ENCODE data around the gene SRSF7.
"Not testable (repeated sequence)": the region's sequence is repeated elsewhere in the genome, so short reads cannot be mapped to it uniquely, and the experiment has no call there.

Gene SRSF7

DNA sequence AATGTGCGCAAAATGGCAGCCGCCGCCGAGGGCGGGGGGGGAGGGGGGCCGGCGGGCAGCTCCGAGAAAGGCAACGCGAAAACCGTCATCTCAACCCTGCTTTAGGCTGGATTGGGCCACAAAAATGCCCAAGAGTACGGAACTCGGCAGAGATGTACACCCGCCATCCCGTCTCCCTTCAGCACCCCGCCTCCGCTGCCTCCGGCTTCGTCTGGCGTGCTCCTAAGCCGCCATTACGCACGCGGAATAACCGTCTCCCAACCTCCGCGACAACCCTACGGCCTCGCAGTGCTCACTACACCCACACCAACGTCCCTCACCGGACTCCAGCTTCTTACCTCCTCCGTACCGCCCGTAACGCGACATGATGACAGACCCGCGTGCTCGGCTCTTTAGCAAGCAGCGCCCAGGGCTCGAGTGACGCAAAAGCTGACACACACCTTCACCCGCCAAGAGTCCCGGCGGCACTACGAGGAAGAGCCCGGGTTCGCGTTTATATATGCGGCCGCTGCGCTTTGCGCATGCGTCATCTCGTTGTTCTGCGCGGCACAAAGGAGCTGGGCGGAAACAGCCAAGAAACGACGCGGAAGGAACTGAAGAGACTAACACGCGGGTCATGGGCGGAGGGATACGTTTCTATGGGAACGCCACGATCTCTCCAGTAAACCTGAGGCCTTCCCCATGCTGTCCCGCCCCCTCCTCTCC is at the start of gene SRSF7:
Gene SRSF7 (minus strand): TSS at position 471 of the 705 bp plus-strand sequence. CDS start 105 bp downstream, at position 366.
- DNase-seq: peak; percentile 97 to 100

DNA sequence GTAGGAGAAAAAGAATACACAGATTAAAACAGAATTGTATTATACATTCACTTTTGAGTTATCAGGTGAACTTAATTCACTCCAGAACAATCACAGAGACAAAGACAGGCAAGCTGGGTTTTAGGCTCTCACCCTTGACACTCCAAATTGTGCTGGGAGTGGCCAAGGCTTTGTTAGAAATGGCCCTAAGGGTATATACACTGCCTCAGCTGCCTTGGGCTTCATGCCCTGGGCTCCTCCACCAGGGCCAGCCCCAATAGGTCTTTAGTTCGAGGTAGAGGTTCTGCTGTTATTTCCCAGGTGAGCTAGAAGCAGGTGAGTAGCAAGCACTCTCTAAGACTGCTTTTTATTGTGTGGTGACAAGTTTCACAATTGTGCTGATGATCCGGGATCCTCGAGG is 46.8 kb upstream of the SRSF7 start:
- no peak for DNase-seq

DNA sequence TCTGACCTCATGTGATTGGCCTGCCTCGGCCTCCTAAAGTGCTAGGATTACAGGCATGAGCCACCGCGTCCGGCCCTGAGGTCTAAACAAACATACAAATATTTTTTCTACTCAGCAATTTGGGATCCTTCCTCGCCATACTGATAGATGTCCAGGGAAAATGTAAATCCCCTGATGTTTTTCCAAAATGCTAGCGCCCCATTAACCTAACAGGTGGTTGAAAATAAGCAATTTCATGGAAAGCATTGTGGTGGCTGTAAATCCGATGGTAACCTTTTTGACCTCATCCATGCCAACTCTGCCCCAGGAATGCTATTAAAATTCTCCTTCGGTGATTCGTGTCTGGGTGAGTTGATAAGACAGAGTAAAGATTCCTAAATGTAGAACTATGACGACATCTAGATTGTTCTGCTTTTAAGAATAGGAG is 46.1 kb upstream of the SRSF7 start:
- DNase-seq: no peak

DNA sequence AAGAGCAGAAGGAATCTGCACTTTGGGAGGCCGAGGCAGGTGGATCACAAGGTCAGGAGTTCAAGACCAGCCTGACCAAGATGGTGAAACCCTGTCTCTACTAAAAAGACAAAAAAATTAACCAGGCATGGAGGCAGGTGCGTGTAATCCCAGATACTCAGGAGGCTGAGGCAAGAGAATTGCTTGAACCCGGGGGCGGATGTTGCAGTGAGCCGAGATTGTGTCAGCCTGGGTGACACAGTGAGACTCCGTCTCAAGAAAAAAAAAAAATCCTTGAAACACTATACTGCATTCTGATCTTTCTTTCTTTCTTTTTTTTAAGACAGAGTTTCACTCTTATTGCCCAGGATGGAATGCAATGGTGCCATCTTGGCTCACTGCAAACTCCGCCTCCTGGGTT is 43.9 kb upstream of the SRSF7 start:
- DNase-seq: peak in 1 of 2 donors; percentile 45

GRCh38 chr2:38794235-38794946 is 43.2 kb upstream of the SRSF7 start:
- DNase-seq: no peak

DNA sequence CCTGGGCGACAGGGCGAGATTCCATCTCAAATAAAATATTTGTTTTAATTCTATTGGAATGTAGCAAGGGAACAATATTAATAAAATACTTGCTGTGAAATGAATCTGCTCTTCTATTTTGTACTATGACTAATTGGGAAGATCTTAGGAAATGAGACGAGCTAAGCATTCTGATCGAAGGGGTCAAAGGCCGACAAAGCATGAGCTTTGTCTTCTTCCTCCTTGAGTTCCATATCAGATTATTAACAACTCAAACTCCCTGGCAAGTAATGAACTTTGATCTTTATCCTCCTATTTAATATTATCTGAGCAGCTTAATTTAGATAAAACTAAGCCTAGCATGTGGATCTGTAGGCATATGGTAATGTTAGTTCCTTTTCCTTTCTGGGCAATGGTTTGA is 42.4 kb upstream of the SRSF7 start:
- DNase-seq: no peak

- no peak for DNase-seq
Measured at GRCh38 chr2:38792751-38793150, 41.6 kb upstream of the SRSF7 start.

DNA sequence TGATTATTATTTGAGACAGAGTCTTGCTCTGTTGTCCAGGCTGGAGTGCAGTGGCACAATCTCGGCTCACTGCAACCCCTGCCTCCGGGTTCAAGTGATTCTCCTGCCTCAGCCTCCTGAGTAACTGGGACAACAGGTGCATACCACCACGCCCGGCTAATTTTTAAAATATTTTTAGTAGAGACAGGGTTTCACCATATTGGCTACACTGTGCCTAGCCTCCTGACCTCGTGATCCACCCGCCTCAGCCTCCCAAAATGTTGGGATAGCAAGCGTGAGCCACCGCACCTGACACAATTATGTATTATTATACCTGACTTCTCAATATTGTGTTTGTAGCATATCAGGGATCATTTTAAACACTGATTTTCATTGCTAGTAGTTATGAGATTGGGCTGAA is 41.2 kb upstream of the SRSF7 start:
- not testable (repeated sequence) for DNase-seq

- DNase-seq: peak; percentile 30 to 51
Measured at GRCh38 chr2:38791744-38792143, 40.6 kb upstream of the SRSF7 start.

DNA sequence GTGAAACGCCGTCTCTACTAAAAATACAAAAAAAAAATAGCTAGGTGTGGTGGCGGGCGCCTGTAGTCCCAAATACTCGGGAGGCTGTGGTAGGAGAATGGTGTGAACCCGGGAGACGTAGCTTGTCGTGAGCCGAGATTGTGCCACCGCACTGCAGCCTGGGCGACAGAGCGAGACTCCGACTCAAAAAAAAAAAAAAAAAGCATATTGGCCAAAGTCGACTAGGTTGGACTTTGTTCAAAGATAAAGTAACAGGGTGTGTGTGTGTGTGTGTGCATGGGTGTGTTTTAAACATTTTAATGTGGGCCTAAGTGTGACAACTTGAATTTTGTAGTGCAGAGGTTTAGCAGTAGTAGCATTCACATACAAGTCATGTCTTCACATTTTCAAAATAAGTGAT is 38.5 kb upstream of the SRSF7 start:
- no peak for DNase-seq

- no peak for DNase-seq
Measured at GRCh38 chr2:38788306-38788705, 37.1 kb upstream of the SRSF7 start.

- no peak for DNase-seq
Measured at GRCh38 chr2:38783586-38783985, 32.4 kb upstream of the SRSF7 start.

- no peak for DNase-seq
Measured at GRCh38 chr2:38778687-38779082, 27.5 kb upstream of the SRSF7 start.

DNA sequence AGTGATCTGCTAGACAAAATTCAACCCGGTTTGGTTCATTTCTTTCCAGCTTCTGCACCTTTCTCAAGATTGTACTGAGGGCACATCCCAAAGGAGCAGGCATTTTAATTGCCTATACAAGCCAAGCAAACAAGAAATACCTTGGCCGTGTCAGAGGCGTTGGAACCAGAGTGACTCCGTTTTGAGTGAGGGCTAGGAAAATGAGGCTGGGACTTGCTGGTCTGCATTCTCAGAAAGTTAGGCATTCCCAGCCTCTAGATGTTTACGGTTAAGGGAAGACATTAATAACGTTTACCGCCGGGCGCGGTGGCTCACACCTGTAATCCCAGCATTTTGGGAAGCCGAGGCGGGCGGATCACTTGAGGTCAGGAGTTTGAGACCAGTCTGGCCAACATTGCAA is 25.4 kb upstream of the SRSF7 start:
- DNase-seq: no peak

DNA sequence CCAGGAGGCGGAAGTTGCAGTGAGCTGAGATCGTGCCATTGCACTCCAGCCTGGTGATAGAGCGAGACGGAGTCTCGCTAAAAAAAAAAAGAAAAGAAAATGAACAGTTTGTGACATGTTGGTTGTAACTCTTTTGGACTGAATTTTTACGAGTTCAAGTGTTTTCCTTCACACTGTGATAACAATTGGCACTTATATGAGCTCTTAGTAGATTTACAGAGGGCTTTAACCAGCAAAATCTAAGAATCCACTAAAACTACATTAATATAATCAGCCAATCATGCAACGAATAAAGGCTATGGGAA is 24.7 kb upstream of the SRSF7 start:
- no peak for DNase-seq

GRCh38 chr2:38775097-38775920 is 24.1 kb upstream of the SRSF7 start:
- no peak for DNase-seq

DNA sequence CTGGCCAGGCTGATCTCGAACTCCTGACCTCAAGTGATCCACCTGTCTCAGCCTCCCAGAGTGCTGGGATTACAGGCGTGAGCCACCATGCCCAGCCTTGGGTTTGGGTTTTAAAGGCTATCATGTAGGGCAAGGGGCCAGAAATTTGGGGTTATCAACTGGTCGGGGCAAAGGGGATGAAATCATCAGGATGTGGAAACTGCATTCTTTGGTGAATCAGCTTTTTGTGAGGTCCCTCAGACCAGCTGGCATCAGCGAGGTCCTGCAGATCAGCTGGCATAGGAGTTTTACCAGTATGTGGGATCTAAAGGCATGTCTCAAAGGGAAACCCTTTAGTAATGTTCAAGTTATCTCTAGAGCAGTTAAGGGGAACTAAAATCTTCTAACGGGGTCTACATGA is 20.5 kb upstream of the SRSF7 start:
- DNase-seq: no peak

DNA sequence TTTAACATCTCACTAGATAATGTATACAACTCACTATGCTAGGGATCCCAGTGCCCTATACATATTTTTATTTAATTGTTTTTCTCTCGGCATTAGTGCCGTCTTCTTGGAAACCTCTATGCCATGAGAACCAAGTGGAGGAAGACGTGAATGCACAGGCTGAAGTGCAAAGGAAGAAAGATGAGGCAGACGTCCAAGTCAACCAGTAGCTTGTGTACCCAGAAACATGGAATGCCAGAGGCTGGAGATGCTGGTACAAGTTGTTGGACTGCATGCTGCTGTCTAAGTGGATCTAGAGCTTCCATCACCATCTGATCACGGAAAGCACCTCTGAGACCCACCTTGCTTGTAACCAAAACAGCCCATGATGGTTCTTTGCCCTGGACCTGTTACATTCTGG is 14.4 kb upstream of the SRSF7 start:
- no peak for DNase-seq

- no peak for DNase-seq
Measured at GRCh38 chr2:38765149-38765548, 14.0 kb upstream of the SRSF7 start.

GRCh38 chr2:38763728-38764127 is 12.6 kb upstream of the SRSF7 start:
- DNase-seq: no peak

GRCh38 chr2:38763228-38763627 is 12.1 kb upstream of the SRSF7 start:
- no peak for DNase-seq

DNA sequence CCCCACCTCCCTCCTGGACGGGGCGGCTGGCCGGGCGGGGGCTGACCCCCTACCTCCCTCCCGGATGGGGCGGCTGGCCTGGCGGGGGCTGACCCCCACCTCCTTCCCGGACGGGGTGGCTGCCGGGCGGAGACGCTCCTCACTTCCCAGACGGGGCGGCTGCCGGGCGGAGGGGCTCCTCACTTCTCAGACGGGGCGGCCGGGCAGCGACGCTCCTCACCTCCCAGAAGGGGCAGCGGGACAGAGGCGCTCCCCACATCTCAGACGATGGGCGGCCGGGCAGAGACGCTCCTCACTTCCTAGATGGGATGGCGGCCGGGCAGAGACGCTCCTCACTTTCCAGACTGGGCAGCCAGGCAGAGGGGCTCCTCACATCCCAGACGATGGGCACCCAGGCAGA is 4.7 kb upstream of the SRSF7 start:
- not testable (repeated sequence) for DNase-seq

DNA sequence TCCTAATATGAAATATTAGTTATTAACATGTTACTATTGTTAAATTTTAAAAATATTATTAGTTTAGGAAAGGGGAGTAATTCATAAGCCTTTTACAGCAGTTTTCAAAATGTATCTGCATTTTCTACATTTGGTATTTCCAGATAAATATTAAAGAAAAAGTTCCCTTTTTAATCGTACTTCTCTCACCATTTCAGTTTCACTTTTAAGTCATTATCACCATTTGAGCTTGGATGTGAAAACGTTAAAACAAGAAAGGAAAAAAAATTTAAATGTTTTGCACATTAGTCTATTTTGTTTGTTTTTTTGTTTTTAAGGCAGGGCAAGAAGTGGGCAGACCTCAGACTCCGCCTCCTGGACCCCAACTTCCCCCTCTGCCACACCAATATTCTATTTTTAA is 3.3 kb upstream of the SRSF7 start:
- DNase-seq: peak in 1 of 2 donors; percentile 36

DNA sequence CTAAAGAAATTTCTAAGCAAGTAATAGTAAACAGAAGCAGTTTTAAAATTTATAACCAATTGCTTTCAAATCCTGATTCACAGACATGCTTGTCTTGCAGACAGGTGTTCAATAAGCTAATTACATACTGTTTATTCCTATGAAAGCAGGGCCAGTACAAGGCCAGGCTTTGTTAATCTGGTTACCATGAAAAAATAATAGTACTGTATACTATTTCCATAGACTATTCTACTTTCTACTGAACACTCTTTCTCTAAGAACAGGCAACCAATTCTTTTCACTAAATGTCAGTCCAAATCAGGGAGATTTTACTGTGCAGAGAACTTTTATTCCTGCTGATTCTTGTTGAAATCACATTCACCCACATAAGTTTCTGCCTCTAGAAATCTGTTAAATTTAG is 2.9 kb upstream of the SRSF7 start:
- DNase-seq: no peak
